ENCODE measurements around the gene GRIK5. TPM values are rescaled to one million over a fixed set of nuclear protein-coding genes. Genes with fewer than 3 reads are reported as not detected.
"Not testable (repeated sequence)": the region's sequence is repeated elsewhere in the genome, so short reads cannot be mapped to it uniquely, and the experiment has no call there.

Gene GRIK5
- total RNA-seq, 1 donor from 2014 or later: 9.8 TPM

DNA sequence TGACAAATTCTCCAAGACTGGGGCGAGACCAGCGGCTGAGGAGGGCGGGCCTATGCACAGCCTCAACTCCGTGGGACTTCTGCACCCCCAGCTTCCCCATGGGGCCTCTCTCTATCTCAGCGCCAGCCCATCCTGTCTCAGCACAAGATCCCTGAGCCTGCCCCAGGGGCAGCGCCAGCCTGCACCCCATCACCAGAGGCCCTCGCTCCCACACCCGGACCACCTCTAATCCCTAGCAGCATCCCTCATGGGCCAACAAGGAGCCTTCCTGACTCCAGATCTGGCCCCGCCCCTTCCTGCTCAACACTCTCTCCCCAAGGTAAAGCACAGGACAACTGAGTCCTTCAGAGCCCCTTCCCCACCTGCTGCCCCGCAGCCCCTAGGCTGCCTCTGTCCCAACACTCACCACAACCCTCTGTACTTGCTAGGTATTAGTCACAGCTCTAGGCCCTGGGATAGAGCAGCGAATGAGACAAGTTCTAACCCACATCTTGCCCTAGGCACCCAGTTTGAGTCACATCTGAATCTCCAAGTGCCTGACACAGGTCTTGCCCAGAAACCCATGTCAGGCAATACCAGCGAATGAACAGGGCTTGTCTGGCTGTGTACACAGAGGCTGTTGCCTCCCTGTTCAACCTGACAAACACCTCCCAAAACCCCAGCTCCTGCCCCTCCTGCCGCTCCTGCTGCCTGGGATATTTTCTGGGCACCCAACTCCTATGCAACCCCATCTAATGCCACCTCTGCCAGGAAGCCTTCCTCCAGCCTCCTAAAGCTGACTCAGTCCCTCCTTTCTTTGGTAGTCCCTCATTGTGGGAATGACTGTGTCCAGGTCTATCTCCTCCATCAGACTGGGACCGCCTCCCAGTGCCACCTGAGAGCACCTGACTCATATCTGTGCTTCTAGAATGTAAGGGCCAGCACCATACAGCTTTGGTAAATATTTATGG is 18.6 kb downstream of the GRIK5 start:
- no peak for DNase-seq (ENCODE audit: low spot score)

DNA sequence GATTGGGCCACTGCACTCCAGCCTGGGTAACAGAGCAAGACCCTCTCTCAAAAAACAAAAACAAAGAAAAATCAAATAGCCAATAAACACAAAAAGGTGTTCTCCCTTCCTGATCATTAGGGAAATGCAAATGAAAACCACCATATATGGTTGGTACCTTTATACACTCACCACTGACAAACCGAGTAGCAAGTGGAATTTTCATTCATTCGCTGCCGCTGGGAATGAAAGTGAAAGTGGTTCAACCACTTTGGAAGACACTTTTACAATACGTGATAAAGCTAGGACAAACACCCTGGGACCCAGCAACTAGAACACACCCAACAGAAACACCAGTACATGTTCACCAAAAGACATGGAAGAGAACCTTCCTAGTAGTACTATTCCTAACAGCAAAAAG is 21.0 kb downstream of the GRIK5 start:
- DNase-seq (ENCODE audit: low spot score): no peak

DNA sequence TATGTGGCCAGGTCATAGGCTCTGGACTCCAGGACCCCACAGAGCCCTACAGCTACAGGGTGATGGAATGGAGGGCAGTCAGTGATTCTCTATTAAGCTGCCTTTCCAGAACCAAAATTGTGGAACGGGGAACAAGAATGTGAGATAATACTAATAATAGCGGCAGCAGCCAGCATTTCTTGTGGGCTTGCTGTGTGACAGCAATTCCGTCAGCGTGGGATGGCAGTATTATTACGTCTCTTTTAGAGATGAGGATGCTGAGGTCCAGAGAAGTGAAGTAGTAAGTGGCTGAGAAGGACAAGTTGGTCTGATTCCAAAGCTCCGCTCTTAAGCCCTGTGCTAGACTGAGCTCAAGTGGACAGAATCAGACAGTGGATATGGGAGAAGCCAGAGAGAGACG is 24.4 kb downstream of the GRIK5 start:
- no peak for DNase-seq (ENCODE audit: low spot score)

DNA sequence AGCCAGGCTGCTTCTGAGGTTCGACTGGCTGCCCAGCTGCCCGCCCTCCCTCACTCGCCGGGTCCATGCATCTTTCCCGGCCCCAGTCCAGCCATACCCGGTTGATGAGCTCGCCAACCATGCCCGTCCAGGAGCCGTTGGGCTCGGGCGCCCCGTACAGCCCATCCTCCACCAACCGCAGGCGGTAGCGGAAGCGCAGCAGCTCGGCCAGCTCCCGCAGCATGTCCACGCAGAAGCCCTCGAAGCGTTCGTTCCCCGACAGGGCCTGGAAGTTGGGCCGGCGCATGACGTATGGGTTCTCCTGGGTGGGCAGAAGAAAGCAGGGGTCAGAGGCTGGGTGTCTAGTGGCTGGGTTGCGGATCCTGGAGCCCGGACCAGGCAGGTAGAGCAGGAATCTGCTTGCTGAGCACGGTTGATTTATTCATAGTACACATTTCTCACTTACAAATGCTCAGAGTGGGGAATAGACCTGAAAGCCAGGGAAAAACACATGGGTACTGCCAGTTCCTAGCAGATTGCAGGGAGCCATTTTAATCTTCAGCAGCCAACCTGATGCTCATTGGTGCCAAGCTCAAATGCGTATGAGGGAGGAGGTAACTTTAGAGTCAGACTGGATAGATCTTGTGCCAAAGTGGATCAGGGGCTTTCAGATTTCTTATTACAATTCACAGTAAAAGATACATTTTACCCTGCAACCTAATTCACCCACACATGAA is 27.4 kb downstream of the GRIK5 start:
- no peak for DNase-seq (ENCODE audit: low spot score)

DNA sequence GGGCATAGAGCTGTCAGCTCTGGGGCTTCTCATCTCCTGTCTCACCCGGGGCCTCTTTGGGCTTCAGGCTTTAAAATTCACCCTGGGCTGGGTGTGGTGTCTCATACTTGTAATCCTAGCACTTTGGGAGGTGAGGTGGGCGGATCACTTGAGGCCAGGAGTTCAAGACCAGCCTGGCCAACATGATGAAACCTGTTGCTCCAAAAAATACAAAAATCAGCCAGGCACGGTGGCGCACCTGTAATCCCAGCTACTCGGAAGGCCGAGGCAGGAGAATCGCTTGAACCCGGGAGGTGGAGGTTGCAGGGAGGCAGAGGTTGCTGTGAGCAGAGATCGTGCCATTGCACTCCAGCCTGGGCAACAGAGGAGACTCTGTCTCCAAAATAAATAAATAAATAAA is 29.5 kb downstream of the GRIK5 start:
- not testable (repeated sequence) for DNase-seq (ENCODE audit: low spot score)

DNA sequence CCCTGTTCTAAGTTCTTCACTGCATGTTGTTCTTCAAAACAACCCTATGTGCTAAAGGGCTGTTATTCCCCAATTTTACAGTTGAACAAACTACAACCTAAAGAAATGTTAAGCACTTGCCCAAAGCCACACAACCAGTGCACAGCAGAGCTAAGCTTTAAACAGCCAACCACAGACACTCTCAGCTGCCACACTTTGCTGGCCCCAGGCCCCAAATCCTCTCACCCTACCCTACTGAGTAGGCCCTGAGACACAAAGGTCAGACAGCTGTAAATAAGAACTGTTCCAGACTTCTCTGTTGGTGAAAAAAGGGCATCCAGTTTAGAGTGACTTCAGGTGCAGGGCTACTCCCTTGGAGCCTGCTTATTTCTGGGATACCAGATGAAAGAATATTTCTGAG is 30.0 kb downstream of the GRIK5 start:
- no peak for DNase-seq (ENCODE audit: low spot score)

DNA sequence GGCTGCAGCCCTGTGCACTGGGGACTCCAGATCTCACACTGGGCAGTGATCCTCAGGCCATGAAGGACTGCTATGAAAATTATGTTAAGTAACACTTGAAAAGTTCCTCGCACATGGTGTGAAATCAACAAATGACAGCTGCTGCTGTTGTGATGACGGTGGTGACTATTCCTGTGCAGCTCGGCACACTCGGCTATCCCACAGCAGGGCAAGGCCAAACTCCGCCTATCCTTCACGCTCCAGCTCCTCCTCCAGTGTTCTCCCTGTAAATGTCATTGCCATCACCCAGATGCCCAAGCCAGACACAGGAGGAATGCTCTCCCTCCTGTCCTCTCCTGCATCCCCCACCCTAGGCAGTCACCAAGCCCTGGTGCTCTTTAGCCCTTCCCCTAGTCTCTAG is 31.3 kb downstream of the GRIK5 start:
- DNase-seq (ENCODE audit: low spot score): no peak

DNA sequence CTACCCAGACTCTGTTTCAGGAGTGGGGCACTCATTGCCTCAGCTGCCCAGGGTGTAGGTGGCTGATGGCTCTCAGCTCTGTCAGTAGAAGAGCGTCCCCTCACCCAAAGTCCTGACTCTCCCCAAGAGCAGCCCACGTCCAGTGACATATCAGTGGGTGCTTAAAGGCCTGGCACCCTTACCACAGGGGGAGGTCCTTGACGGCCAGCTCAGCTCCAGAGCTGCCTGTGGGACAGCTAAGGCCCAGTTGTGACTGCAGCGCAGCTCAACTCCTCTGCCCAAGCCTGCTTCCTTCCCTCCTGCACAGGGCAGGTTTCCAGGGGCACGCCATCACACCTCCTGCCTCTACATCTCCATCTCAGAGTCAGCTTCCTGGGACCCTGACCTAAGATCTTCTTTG is 32.4 kb downstream of the GRIK5 start:
- DNase-seq (ENCODE audit: low spot score): no peak

DNA sequence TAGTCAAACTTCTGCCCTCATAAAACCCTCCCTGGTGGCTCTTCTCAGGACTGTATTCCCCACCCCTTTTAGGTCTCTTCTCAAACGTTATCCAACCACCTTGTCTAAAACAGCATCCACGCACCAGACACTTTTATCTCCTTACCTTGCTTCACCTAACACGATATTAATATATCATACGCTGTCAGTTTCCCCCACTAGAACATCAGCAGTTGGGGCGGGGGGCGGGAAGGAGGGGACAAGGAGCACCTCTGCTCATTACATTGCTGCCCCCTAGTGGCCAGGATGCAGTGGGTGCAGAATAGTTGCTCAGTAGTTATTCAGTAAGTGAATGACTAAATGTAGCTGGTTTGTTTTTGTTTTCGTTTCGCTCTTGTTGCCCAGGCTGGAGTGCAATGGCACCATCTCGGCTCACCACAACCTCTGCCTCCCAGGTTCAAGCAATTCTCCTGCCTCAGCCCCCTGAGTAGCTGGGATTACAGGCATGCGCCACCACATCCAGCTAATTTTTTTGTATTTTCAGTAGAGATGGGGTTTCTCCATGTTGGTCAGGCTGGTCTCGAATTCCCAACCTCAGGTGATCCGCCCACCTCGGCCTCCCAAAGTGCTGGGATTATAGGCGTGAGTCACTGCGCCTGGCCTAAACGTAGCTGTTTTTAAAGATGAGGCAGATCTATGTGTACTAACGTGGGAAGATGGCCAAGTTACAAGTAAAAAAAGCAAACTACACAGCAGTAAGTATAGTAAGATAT is 35.2 kb downstream of the GRIK5 start:
- peak; percentile 42 for DNase-seq (ENCODE audit: low spot score)

DNA sequence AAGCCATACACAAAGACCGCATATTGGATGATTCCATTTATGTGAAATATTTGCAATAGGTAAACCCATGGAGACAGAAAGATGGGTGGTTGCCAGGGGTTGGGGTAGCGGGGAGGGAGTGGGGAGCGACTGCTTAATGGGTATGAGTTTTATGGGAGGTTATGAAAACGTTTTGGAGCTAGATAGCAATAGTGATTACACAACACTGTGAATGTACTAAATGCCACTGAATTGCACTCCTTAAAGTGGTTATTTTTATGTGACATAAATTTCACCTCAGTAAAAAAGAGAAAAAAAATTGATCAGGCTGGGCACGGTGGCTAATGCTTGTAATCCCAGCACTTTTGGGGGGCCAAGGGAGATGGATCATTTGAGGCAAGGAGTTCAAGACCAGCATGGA is 36.6 kb downstream of the GRIK5 start:
- no peak for DNase-seq (ENCODE audit: low spot score)

DNA sequence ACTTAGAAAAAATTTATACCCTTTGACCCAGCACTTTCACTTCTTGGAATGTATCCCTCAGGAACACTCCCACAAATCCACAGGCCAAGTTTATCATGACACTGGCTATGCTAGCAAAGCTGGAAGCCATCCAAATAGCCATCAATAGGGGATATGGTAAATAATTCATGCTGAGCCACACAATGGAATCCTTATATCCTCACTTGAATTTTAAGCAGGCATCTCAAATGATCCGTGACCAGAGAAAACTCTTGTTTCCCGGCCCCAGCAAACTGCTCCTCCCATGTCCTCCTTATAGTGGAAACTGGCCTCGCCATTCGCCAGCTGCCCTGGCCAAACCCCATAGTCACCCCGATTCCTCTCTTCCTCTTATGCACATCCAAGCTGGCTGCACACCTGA is 37.6 kb downstream of the GRIK5 start:
- DNase-seq (ENCODE audit: low spot score): no peak

DNA sequence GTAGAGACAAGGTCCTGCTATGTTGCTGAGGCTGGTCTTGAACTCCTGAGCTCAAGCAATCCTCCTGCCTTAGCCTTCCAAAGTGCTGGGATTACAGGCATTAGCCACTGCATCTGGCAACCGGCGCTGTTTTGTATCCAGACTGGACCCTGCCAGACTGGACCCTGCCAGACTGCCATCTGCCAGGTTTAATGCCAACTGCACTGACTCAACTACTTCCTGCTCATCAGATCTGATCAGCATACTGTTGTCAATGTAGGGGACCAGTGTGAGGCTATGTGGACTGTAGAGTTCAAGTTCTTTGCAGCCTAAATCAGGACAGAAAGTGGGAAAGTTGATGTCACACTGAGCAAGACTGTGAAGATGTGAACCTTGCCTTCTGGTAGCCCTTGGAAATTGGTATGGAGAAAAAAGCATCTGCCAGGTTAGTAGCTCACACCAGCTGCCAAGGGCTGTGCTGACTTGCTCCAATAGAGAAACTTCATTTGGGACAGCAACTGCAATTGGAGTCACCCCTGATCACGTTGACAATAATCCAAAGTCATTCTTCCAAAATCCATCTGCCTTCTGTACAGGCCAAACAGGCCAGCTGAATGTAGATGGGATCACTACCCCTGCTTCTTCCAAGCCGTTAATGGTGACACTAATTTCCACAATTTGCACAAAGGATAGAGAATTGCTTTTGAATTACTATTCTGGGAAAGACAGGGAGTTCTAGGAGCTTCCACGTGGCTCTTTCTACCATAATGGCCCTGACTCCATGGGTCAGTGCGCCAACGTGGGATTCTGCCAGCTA is 39.2 kb downstream of the GRIK5 start:
- DNase-seq (ENCODE audit: low spot score): no peak

DNA sequence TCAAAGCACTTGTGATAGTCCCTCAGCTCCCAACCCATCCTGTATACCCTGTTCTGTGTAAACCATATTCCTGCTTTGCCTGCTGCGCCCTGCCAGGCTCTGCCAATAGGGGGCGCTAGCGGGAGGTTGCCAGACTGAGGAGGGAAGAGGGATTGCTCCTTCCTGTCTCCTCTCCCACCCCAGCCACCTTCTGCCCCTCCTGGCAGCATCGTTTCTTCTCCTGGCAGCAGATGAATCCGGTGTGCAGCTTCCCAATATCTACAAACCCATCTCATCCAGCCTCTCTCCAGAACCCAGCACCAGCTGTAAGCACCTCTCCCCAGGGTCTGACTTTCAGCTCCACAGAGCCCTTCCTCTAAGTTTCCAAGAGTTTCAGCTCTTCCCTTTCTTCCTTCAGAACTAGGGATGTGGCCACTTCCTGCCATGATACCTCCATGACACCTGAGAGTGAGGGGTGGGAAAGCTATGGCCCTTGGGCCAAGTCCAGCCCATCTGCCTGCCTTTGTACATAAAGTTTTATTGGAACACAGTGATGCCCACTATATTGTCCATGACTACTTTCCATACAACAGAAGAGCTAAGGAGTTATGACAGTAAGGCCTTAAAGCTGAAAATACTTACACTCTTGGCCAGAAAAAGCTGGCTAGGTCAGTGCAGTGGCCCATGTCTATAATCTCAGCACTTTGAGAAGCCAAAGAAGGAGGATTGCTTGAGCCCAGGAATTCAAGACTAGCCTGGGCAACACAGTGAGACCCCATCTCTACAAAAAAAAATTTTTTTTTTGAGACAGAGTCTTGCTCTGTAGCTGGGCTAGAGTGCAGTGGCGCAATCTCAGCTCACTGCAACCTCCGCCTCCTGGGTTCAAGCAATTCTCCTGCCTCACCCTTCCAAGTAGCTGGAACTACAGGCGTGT is 41.4 kb downstream of the GRIK5 start:
- no peak for DNase-seq (ENCODE audit: low spot score)

DNA sequence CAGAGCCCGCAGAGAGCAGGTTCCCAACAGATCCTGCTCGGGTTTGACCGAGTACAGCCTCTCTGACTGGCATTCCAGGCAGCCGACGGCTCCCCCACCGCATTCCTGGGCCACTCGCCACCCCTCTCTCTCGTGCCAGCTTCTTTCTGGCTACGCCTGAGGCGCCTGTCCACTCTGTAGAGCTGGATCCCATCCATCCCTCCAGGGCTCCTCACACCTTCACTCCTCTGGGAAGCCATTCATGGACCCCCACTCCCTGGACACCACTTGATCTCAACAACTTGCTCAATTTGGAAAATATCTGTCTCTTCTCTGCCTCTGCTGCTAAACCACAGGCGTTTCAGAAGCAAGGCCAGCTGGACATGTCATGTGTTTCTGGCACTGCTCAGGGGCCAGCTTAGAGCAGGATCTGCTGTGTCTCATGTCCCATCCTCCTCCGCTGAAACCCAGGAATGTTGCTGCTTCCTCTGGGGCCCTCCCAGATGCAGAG is 45.3 kb downstream of the GRIK5 start:
- DNase-seq (ENCODE audit: low spot score): peak; percentile 67

DNA sequence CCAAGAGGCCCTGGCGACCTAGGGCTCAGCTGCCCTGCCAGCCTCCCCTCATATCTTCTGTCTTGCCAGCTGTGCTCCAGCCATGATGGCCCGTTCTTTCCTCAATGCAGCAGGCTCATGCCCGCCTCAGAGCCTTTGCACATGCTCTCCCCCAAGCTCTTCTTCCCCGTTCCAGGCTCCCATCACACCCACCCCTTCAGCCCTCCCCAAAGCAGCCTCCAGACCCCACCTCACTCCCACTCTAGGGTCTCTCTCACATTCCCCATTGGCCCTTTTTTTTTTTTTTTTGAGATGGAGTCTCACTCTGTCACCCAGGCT is 46.1 kb downstream of the GRIK5 start:
- DNase-seq (ENCODE audit: low spot score): no peak

DNA sequence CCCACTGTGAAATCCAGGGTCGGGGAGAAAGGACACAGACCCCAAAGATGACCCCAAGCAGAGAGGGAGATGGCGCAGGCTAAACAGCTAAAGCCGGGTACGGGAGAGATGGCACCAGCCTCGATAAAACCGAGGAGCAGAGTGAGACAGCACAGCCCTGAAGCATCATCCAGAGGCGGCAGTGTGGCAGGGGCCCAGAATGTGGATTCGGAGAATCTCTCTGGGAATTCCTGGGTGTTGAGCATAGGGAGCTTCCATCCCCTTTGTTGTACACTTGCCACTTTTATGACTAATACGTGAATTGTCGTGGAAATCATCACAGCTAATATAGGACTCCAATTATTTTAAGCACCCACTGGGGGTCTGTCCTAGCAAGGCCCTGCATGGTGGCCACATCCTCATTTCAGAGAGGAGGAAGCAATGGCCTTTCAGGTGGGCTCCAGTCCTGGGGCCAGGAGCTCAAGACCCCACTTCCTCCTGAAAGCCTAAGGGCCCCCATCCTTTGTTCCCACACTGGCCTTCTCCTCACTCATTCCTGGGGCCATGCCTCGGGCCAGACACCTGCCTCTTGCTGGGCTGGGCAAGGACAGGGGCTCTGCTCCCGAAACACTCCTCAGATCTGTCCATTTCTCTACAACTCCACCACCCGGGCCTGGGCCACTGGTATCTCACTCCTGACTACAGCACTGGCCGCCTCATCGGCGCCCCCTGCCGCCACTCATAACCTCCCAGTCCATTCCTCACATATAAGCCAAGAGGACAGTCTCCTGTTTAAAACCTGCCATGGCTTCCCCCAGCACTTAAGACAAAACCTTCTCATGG is 46.7 kb downstream of the GRIK5 start:
- DNase-seq (ENCODE audit: low spot score): no peak

DNA sequence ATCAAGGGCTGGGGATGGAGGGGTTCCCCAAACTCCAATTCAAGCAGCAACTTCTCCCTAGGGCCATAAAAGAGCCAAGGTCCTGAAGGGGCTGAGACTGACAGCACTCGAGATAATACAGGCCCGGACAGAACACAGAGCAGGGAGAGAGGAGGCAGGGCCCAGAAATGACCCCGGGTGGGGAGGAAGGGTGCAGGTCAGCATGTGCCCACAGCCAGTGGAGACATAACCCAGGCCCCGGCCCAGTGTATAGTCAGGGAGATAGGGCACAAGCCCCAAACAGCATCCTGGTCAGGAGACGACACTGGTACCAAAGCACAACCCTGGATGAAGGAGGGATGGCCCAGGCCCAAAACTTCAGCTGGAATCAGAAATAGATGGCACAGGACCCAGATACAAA is 47.4 kb downstream of the GRIK5 start:
- no peak for DNase-seq (ENCODE audit: low spot score)

DNA sequence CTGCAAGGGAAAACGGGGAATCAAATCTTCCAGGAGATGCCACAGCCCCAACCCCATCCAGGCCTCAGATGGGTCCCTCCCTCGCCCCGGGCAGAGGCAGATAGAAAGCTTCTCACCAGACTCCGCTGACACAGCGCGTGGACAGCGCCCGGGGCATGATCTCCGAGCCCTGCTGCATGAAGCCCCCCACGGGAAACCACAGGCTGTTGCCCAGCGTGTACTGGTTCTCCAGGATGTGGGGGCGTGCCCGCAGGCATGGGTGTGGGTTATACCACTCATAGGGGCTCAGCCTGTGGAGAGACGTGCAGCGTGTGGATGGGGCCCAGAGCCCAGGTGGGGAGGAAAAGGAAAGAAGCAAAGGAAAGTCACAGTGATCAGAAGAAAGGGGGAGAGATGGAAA is 48.8 kb downstream of the GRIK5 start:
- DNase-seq (ENCODE audit: low spot score): no peak

DNA sequence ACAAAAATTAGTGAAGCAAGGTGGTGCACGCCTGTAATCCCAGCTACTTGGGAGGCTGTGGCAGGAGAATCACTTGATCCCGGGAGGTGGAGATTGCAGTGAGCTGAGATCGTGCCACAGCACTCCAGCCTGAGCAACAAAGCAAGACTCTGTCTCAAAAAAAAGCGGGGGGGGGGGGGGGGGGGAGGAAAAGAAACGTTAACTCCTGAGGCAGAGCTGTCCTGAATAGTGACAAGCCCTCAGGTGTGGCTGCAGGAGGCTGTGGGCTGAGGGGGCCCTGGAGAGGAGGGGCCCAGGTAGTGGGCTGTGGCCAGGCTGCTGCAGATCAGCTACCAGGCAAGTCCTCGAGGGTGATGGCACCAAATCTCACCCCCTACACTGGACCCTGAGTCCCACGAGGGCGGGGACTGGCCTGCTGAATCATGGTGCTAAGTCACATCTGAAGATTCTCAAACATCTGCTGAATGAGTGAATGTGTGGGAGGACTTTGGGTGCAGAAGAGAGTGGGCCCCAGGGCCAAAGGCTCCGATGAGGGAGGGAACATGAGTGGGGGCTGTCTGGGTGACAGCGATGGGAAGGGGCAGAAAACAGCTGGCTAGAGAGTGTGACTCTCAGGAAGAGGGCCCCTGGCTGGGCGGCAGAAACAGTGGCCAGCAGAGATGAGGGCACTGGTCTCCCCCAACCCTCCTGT is 51.4 kb downstream of the GRIK5 start:
- no peak for DNase-seq (ENCODE audit: low spot score)
